Kidney (tissue), 14 donors: Measurements from ENCODE around the gene SCO2. TPM values are rescaled to one million over a fixed set of nuclear protein-coding genes. Genes with fewer than 3 reads are reported as not detected.
"Not testable (repeated sequence)": the region's sequence is repeated elsewhere in the genome, so short reads cannot be mapped to it uniquely, and the experiment has no call there.

Experiments used
- DNase-seq, 5 donors: peaks; one replicate each; pipeline ENCODE4 v3.0.0-alpha.2; 2013 to 2020
- FAIRE-seq: peaks from 2 replicates; lab custom pipeline; 2012; peaks lifted over from hg19 to GRCh38; lab: Jason Lieb, UNC
- H3K27ac ChIP-seq, 2 donors: one replicate each; pipeline ENCODE4 v1.7.0; 2013; ENCODE audit warnings: low read depth in 2 of 2, low read length in 2 of 2, inconsistent platforms in 1 of 2
- H3K27me3 ChIP-seq: one replicate; pipeline ENCODE4 v1.7.1; 2013; ENCODE audit warnings: low read length, inconsistent platforms; ENCODE audit not compliant: control insufficient read depth, insufficient read depth
- H3K36me3 ChIP-seq, 3 donors: one replicate each; pipeline versions ENCODE4 v1.7.0 to v1.7.1; 2013; ENCODE audit warnings: low read length in 3 of 3, control low read depth in 1 of 3, inconsistent platforms in 1 of 3; ENCODE audit not compliant: insufficient read depth in 3 of 3, control insufficient read depth in 2 of 3
- H3K4me1 ChIP-seq, 3 donors: one replicate each; pipeline versions ENCODE4 v1.7.0 to v1.7.1; 2013; ENCODE audit warnings: low read length in 3 of 3, inconsistent platforms in 1 of 3, low read depth in 1 of 3; ENCODE audit not compliant: control insufficient read depth in 2 of 3, insufficient read depth in 2 of 3
- H3K4me3 ChIP-seq, 3 donors: one replicate each; pipeline versions ENCODE4 v1.7.0 to v1.8.1; 2013; ENCODE audit warnings: low read length in 3 of 3, control low read depth in 1 of 3, inconsistent platforms in 1 of 3
- H3K9ac ChIP-seq, 3 donors: one replicate each; pipeline versions ENCODE4 v1.7.0 to v1.7.1; 2013; ENCODE audit warnings: low read length in 3 of 3, control low read depth in 1 of 3, inconsistent platforms in 1 of 3
- H3K9me3 ChIP-seq, 3 donors: one replicate each; pipeline versions ENCODE4 v1.7.0 to v1.7.1; 2013; ENCODE audit warnings: low read length in 3 of 3, control low read depth in 1 of 3, inconsistent platforms in 1 of 3; ENCODE audit not compliant: control insufficient read depth in 2 of 3, insufficient read depth in 1 of 3
- CTCF ChIP-seq: IDR thresholded peaks from 3 replicates; pipeline ENCODE4 v1.5.1; 2012; ENCODE audit warnings: mild to moderate bottlenecking, moderate library complexity, borderline replicate concordance; ENCODE audit not compliant: insufficient read depth; ENCODE audit errors: extremely low read depth
- intact Hi-C: fragments of 100-400 bp; cut with DNase I; formaldehyde crosslinking; loops from one replicate; pipeline ENCODE4 v1.11.1; 2022
- polyA plus RNA-seq: library from polyadenylated mRNA; stranded (reverse); fragments of 350-450 nt; fragmentation: Illumina TruSeq; extraction: RNeasy Lipid Tissue Mini Kit (QIAGEN cat#74804); gene quantifications from one replicate; pipeline ENCODE4 v1.2.3, GENCODE V29; 2014; ENCODE audit warnings: low read depth, low replicate concordance; ENCODE audit not compliant: insufficient read depth
- total RNA-seq: library from RNA; stranded (reverse); fragmentation: NEBNext Ultra II Directional; extraction: Animal tissue kit (Norgen Biotek cat#: 25700); gene quantifications from one replicate; pipeline ENCODE4 v1.2.1, GENCODE V29; 2021
- donor health status: control.
- donor health status: control.
- donor health status: control.
- donor health status: control.
- donor health status: control.
- donor health status: DM: yes; HTN: yes; CAD: no.
- donor health status: Normal renal cell carcinoma (clear cell type).

Gene SCO2
- total and polyA plus RNA-seq, 2 donors from 2014 or later = 1.1 to 4.1 TPM

DNA sequence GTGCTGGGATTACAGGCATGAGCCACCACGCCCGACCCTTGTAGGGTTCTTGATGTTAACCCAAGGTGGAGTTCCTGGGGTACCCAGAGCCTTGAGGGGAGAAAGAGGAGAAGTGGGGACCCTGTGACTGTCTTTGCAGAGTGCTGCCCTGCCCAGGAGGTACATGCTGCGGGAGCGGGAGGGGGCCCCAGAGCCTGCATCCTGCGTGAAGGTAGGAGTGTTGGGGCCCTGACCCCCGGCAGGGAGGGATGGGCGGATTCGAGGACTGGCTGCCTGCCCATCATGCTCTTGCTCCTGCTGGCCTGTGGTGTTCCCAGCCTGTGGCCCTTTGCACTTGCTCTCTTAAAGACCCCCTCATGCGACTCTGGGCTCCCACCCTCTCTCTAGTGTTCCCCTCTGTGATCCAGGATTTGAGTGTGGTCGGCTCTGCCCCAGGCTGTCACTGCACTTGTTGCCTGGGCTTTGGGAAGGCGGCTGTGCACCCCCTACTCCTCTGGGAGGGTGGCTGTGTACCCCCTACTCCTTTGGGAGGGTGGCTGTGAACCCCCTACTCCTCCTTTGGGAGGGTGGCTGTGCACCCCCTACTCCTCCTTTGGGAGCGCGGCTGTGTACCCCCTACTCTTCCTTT, 4.5 kb downstream of the SCO2 start:
- peak in 1 of 5 donors; percentile 32 for DNase-seq
- intact Hi-C loops = no loop called here
- no peak overlapping the region for H3K27ac ChIP-seq
- H3K4me1 ChIP-seq = peaks cover 0 to 11% (median 9%) of the 10 kb centered on the region in 3 donors
- H3K27me3 ChIP-seq = no peaks in the 10 kb centered on the region
- H3K9me3 ChIP-seq = no peaks in the 10 kb centered on the region
- no peak for FAIRE-seq
- peaks cover 0 to 16% (median 12%) of the 10 kb centered on the region in 3 donors for H3K36me3 ChIP-seq
- TF ChIP-seq CTCF = no peak
- no peak overlapping the region for H3K4me3 ChIP-seq
- no peak overlapping the region for H3K9ac ChIP-seq

- H3K9ac ChIP-seq, H3K27me3 ChIP-seq, DNase-seq, H3K27ac ChIP-seq, intact Hi-C loops, FAIRE-seq, H3K9me3 ChIP-seq, H3K4me3 ChIP-seq: not testable (repeated sequence)
- Histone ChIP-seq H3K36me3 (peaks cover 0 to 16% (median 12%) of the 10 kb centered on the region in 3 donors), H3K4me1 (peaks cover 0 to 11% (median 9%) of the 10 kb centered on the region in 3 donors)
Observed at GRCh38 chr22:50520184-50520583, 5.2 kb downstream of the SCO2 start.

GRCh38 chr22:50519151-50519550, 6.2 kb downstream of the SCO2 start:
- TF ChIP-seq CTCF = no peak
- H3K4me3 ChIP-seq = no peak overlapping the region
- H3K9me3 ChIP-seq = no peaks in the 10 kb centered on the region
- H3K27ac ChIP-seq = no peak overlapping the region
- intact Hi-C loops = no loop called here
- FAIRE-seq (no peak), DNase-seq (no peak)
- peaks cover 0 to 2% (median under 1%) of the 10 kb centered on the region in 3 donors for H3K4me1 ChIP-seq
- H3K36me3 ChIP-seq = peaks cover 0 to 16% (median 12%) of the 10 kb centered on the region in 3 donors
- H3K27me3 ChIP-seq = no peaks in the 10 kb centered on the region
- no peak overlapping the region for H3K9ac ChIP-seq

- intact Hi-C loops = no loop called here
- no peak overlapping the region for H3K9ac ChIP-seq
- FAIRE-seq (no peak), DNase-seq (no peak)
- H3K4me1 ChIP-seq = no peaks in the 10 kb centered on the region
- H3K27ac ChIP-seq = no peak overlapping the region
- no peak for TF ChIP-seq CTCF
- no peaks in the 10 kb centered on the region for H3K27me3 ChIP-seq
- H3K36me3 ChIP-seq = peaks cover 0 to 16% (median 11%) of the 10 kb centered on the region in 3 donors
- no peak overlapping the region for H3K4me3 ChIP-seq
- H3K9me3 ChIP-seq = no peaks in the 10 kb centered on the region
Observed at GRCh38 chr22:50518606-50519005, 6.8 kb downstream of the SCO2 start.
